Left colon (tissue), 2 donors: ENCODE measurements around the gene ACVR1. TPM values are rescaled to one million over a fixed set of nuclear protein-coding genes. Genes with fewer than 3 reads are reported as not detected.
"Not testable (repeated sequence)": the region's sequence is repeated elsewhere in the genome, so short reads cannot be mapped to it uniquely, and the experiment has no call there.

ENCODE experiments used
- ATAC-seq: fragments of 200-7000 bp; cut with Tn5 transposase; one replicate; pipeline ENCODE4 v1.9.1; 2020; ENCODE audit warnings: mild to moderate bottlenecking, moderate library complexity
- DNase-seq, 2 donors: peaks; one replicate each; pipeline ENCODE4 v3.0.0-alpha.2; 2020
- intact Hi-C, 2 donors: fragments of 100-400 bp; cut with DNase I in 1 of 2; cut with micrococcal nuclease in 1 of 2; formaldehyde crosslinking; loops; one replicate each; pipeline versions ENCODE4 v1.11.2 to v1.14.0; 2022; cut with DNase I, micrococcal nuclease
- total RNA-seq, 2 donors: library from RNA; stranded (reverse); fragmentation: NEBNext Ultra II Directional; extraction: Animal tissue kit (Norgen Biotek cat#: 25700); gene quantifications; one replicate each; pipeline ENCODE4 v1.2.1, GENCODE V29; 2021
- donor health status: DM: no; HTN: no; CAD: no.
- donor health status: DM: yes; HTN: yes; CAD: no.

ACVR1 gene
- total RNA-seq, 2 donors from 2014 or later, result 13.6 to 19.1 TPM

GRCh38 chr2:157749684-157750083 lies 126.4 kb downstream of the ACVR1 start:
- intact Hi-C loops, result no loop called here
- ATAC-seq (no peak), DNase-seq (no peak)

GRCh38 chr2:157748371-157749142 lies 127.6 kb downstream of the ACVR1 start:
- intact Hi-C loops, result no loop called here
- ATAC-seq, result no peak
- DNase-seq, result no peak

- ATAC-seq, result no peak
- intact Hi-C loops, result no loop called here
- DNase-seq, result no peak
These were observed 128.3 kb downstream of the ACVR1 start for GRCh38 chr2:157747695-157748370.

- ATAC-seq (no peak), DNase-seq (no peak)
- intact Hi-C loops, result no loop called here
These were observed 128.8 kb downstream of the ACVR1 start for GRCh38 chr2:157747280-157747679.

- DNase-seq, result no peak
- no peak for ATAC-seq
- intact Hi-C loops, result no loop called here
These were observed 129.7 kb downstream of the ACVR1 start for GRCh38 chr2:157746234-157746950.

GRCh38 chr2:157744571-157745076 lies 131.5 kb downstream of the ACVR1 start:
- intact Hi-C loops, result no loop called here
- no peak for ATAC-seq

GRCh38 chr2:157743051-157743450 lies 133.1 kb downstream of the ACVR1 start:
- intact Hi-C loops, result no loop called here
- DNase-seq (no peak), ATAC-seq (no peak)

More at GRCh38 chr2:157744571-157745076, 131.5 kb downstream of the ACVR1 start:
- no peak for DNase-seq

GRCh38 chr2:157741819-157742484 lies 134.2 kb downstream of the ACVR1 start:
- intact Hi-C loops, result no loop called here
- DNase-seq (no peak), ATAC-seq (no peak)

GRCh38 chr2:157737656-157738055 lies 138.5 kb downstream of the ACVR1 start:
- intact Hi-C loops, result no loop called here
- ATAC-seq (no peak), DNase-seq (no peak)

- no peak for ATAC-seq
- no peak for DNase-seq
- intact Hi-C loops, result no loop called here
These were observed 140.6 kb downstream of the ACVR1 start for GRCh38 chr2:157735532-157735931.

- no peak for ATAC-seq
These were observed 142.9 kb downstream of the ACVR1 start for GRCh38 chr2:157733263-157733662.

GRCh38 chr2:157732596-157732995 lies 143.5 kb downstream of the ACVR1 start:
- DNase-seq (no peak), ATAC-seq (no peak)
- intact Hi-C loops, result no loop called here

More at GRCh38 chr2:157733263-157733662, 142.9 kb downstream of the ACVR1 start:
- intact Hi-C loops, result no loop called here
- DNase-seq, result no peak

GRCh38 chr2:157727693-157728092 lies 148.4 kb downstream of the ACVR1 start:
- no peak for DNase-seq
- ATAC-seq, result no peak
- intact Hi-C loops, result no loop called here

GRCh38 chr2:157726946-157727345 lies 149.2 kb downstream of the ACVR1 start:
- intact Hi-C loops, result no loop called here
- no peak for DNase-seq
- ATAC-seq, result no peak

- ATAC-seq, result no peak
- no peak for DNase-seq
- intact Hi-C loops, result no loop called here
These were observed 150.3 kb downstream of the ACVR1 start for GRCh38 chr2:157725846-157726245.

GRCh38 chr2:157722580-157723234 lies 153.4 kb downstream of the ACVR1 start:
- intact Hi-C loops, result no loop called here
- DNase-seq (no peak), ATAC-seq (no peak)

- ATAC-seq (no peak), DNase-seq (no peak)
- intact Hi-C loops, result no loop called here
These were observed 155.6 kb downstream of the ACVR1 start for GRCh38 chr2:157720504-157720903.

GRCh38 chr2:157704653-157705052 lies 171.5 kb downstream of the ACVR1 start:
- intact Hi-C loops, ATAC-seq, DNase-seq: not testable (repeated sequence)
